LNCAP (cell line): Measurements from ENCODE around the gene FAP.

Source experiments
- CTCF ChIP-seq: fragments of 450-650 bp; IDR thresholded peaks from 2 replicates; pipeline ENCODE4 v1.5.1; 2017; ENCODE audit warnings: mild to moderate bottlenecking

Gene FAP

GRCh38 chr2:162185541-162186232, 57.6 kb downstream of the FAP start:
- TF ChIP-seq CTCF: no peak

GRCh38 chr2:162184821-162185450, 58.3 kb downstream of the FAP start:
- TF ChIP-seq CTCF: no peak

- no peak for TF ChIP-seq CTCF
These were observed 58.9 kb downstream of the FAP start for GRCh38 chr2:162184359-162184758.

GRCh38 chr2:162182395-162182794, 60.9 kb downstream of the FAP start:
- TF ChIP-seq CTCF: no peak

DNA sequence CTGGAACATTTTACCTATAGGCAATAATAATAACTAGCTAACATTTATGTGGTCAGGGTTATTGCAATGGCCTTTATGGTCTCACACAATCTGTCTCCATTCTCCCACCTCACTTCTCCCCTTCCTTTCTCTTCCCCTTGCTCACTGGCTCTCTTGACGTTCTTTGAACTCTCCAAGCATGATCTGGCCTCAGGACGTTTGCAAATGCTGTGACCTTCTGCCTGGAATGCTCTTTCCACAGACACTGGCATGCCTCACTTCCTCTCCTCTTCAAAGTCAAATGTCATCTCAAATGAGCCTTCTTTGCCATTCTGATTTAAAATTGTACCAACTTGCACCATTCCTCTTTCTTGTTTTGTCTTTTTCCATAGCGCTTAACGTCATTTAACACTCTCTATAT, 65.9 kb downstream of the FAP start:
- TF ChIP-seq CTCF: no peak

DNA sequence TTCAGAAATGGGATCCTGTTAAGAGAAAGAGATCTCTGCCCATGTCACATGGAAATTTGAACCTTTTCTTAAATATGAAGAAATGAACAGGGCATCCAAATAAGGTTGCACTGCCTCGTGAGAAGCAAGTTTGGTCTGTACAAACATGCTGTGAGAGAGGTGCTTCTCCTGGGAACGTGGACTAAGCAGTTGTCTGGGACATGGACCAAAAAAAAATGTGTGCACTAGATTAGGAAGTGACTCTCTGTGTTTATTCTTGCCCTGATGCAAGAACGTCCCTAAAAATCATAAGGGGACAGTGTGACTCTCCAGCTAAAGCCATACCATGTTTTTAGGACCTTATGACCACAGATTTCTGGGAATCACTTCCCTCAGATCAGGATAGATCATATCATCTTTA, 67.5 kb downstream of the FAP start:
- TF ChIP-seq CTCF: no peak

DNA sequence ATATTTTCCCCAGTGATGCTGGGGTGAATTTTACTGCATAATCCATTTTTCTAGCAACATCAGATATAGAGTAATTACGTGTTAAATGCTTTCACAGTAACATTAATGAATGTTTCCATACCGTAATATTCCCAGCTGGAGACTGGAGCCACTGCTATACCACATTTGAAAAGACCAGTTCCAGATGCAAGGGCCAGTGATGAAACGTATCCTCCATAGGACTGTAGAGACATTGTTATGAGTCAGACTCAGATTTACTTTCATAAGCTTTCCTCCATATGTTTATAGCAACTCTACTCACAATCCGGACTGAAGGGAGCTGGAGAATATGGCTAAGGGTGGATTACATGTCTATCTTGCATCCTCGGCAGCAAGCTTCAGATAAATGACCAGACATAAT, 68.5 kb downstream of the FAP start:
- TF ChIP-seq CTCF: no peak
